Neural progenitor cell (in vitro differentiated cells): ENCODE data around the gene RBBP5. TPM values are rescaled to one million over a fixed set of nuclear protein-coding genes. Genes with fewer than 3 reads are reported as not detected.

Experiments
- DNase-seq: peaks from one replicate; pipeline ENCODE4 v3.0.0-alpha.2; 2016; ENCODE audit warnings: low spot score
- H2AFZ ChIP-seq: fragments of 200-600 bp; sonication (generic); replicated peaks from 2 replicates; pipeline ENCODE4 v1.6.1; 2016; ENCODE audit warnings: antibody characterized with exemption
- H3F3A ChIP-seq: fragments of 200-600 bp; sonication (generic); 2 replicates; pipeline ENCODE4 v1.6.1; 2016; ENCODE audit warnings: antibody characterized with exemption, low read depth
- H3K27ac ChIP-seq: fragments of 200-600 bp; sonication (generic); 2 replicates; pipeline ENCODE4 v1.5.1; 2016; ENCODE audit warnings: mild to moderate bottlenecking
- H3K27me3 ChIP-seq: fragments of 200-600 bp; sonication (generic); 2 replicates; pipeline ENCODE4 v1.6.1; 2016; ENCODE audit warnings: mild to moderate bottlenecking, moderate library complexity
- H3K36me3 ChIP-seq: fragments of 200-600 bp; sonication (generic); 2 replicates; pipeline ENCODE4 v1.5.1; 2016
- H3K4me1 ChIP-seq: fragments of 200-600 bp; sonication (generic); 2 replicates; pipeline ENCODE4 v1.6.1; 2016; ENCODE audit warnings: mixed run types
- H3K4me2 ChIP-seq: fragments of 200-600 bp; sonication (generic); 2 replicates; pipeline ENCODE4 v1.6.1; 2016
- H3K4me3 ChIP-seq: fragments of 200-600 bp; sonication (generic); 2 replicates; pipeline ENCODE4 v1.5.1; 2016
- H3K79me2 ChIP-seq: fragments of 200-600 bp; sonication (generic); 2 replicates; pipeline ENCODE4 v1.6.1; 2016; ENCODE audit warnings: low read depth
- H3K9ac ChIP-seq: fragments of 200-600 bp; sonication (generic); 2 replicates; pipeline ENCODE4 v1.6.1; 2016
- H3K9me3 ChIP-seq: fragments of 200-600 bp; sonication (generic); 2 replicates; pipeline ENCODE4 v1.5.1; 2016; ENCODE audit warnings: low read depth
- H4K20me1 ChIP-seq: fragments of 200-600 bp; sonication (generic); 2 replicates; pipeline ENCODE4 v1.6.1; 2016; ENCODE audit warnings: low read depth
- H3K27ac Mint-ChIP-seq: 3 replicates; pipeline ENCODE4 v1.8.0; 2021; ENCODE audit warnings: mixed read lengths
- H3K27me3 Mint-ChIP-seq: 2 replicates; pipeline ENCODE4 v1.8.0; 2022; ENCODE audit warnings: low read depth, mild to moderate bottlenecking, inconsistent platforms, moderate library complexity, mixed read lengths; ENCODE audit not compliant: insufficient read depth
- H3K36me3 Mint-ChIP-seq: 3 replicates; pipeline ENCODE4 v1.8.0; 2021; ENCODE audit warnings: mixed read lengths
- H3K4me1 Mint-ChIP-seq: 3 replicates; pipeline ENCODE4 v1.8.0; 2021; ENCODE audit warnings: mixed read lengths
- H3K4me3 Mint-ChIP-seq: 3 replicates; pipeline ENCODE4 v1.8.0; 2021; ENCODE audit warnings: mild to moderate bottlenecking, moderate library complexity, mixed read lengths
- H3K9me3 Mint-ChIP-seq: 3 replicates; pipeline ENCODE4 v1.8.0; 2020; ENCODE audit warnings: mixed read lengths
- CTCF ChIP-seq: fragments of 200-600 bp; sonication (generic); IDR thresholded peaks from 2 replicates; pipeline ENCODE4 v1.5.1; 2017; ENCODE audit warnings: antibody characterized with exemption, mild to moderate bottlenecking
- EZH2 ChIP-seq: fragments of 200-600 bp; sonication (generic); IDR thresholded peaks from 2 replicates; pipeline ENCODE4 v1.6.1; 2017; ENCODE audit warnings: antibody characterized with exemption, mild to moderate bottlenecking, moderate library complexity
- EZH2phosphoT487 ChIP-seq: fragments of 200-600 bp; sonication (generic); IDR thresholded peaks from 2 replicates; pipeline ENCODE4 v1.6.1; 2017; ENCODE audit warnings: antibody characterized with exemption
- total RNA-seq: library from RNA; depleted of rRNA; stranded (reverse); fragments of >200 nt; gene quantifications from 2 replicates; pipeline ENCODE4 v1.2.3, GENCODE V29; 2015; ENCODE audit warnings: low replicate concordance

RBBP5 gene
- total RNA-seq, 1 donor from 2014 or later: 30.1 TPM

GRCh38 chr1:205045146-205045545 lies 76.6 kb downstream of the RBBP5 start:
- no peaks in the 10 kb centered on the region for H3K36me3 ChIP-seq
- DNase-seq: no peak
- Mint-ChIP-seq H3K4me3 (no peak overlapping the region), H3K4me1 (peaks cover 32% of the 10 kb centered on the region), H3K9me3 (no peaks in the 10 kb centered on the region), H3K36me3 (no peaks in the 10 kb centered on the region), H3K27me3 (peaks cover 37% of the 10 kb centered on the region), H3K27ac (no peak overlapping the region)
- no peak overlapping the region for H3K9ac ChIP-seq
- H3K4me1 ChIP-seq: peaks cover 40% of the 10 kb centered on the region
- peaks cover 6% of the 10 kb centered on the region for H3K79me2 ChIP-seq
- no peaks in the 10 kb centered on the region for H3K9me3 ChIP-seq
- H3K4me3 ChIP-seq: no peak overlapping the region
- no peak overlapping the region for H3K27ac ChIP-seq
- no peak overlapping the region for H2AFZ ChIP-seq
- H4K20me1 ChIP-seq: peaks cover 10% of the 10 kb centered on the region
- TF ChIP-seq EZH2phosphoT487 (no peak), EZH2 (no peak), CTCF (no peak)
- peaks cover 8% of the 10 kb centered on the region for H3F3A ChIP-seq
- H3K4me2 ChIP-seq: peak overlapping the region; percentile 94
- H3K27me3 ChIP-seq: peaks cover 33% of the 10 kb centered on the region

GRCh38 chr1:205044741-205045140 lies 77.0 kb downstream of the RBBP5 start:
- Histone ChIP-seq H3K9me3 (no peaks in the 10 kb centered on the region), H3K4me3 (no peak overlapping the region), H3K27me3 (peaks cover 33% of the 10 kb centered on the region), H2AFZ (no peak overlapping the region), H3K36me3 (no peaks in the 10 kb centered on the region), H3F3A (peaks cover 8% of the 10 kb centered on the region), H3K9ac (no peak overlapping the region), H3K27ac (no peak overlapping the region), H3K4me2 (peak overlapping the region; percentile 94), H3K79me2 (peaks cover 6% of the 10 kb centered on the region), H3K4me1 (peaks cover 40% of the 10 kb centered on the region), H4K20me1 (peaks cover 10% of the 10 kb centered on the region)
- Mint-ChIP-seq H3K4me1 (peaks cover 32% of the 10 kb centered on the region), H3K9me3 (no peaks in the 10 kb centered on the region), H3K4me3 (no peak overlapping the region), H3K27me3 (peaks cover 34% of the 10 kb centered on the region), H3K27ac (no peak overlapping the region), H3K36me3 (no peaks in the 10 kb centered on the region)
- no peak for TF ChIP-seq EZH2
- no peak for TF ChIP-seq CTCF
- TF ChIP-seq EZH2phosphoT487: no peak
- peak; percentile 52 for DNase-seq

GRCh38 chr1:205043866-205044265 lies 77.9 kb downstream of the RBBP5 start:
- Histone ChIP-seq H3K27ac (no peak overlapping the region), H3F3A (peaks cover 8% of the 10 kb centered on the region), H3K9me3 (no peaks in the 10 kb centered on the region), H3K4me2 (peak overlapping the region; percentile 94), H3K9ac (no peak overlapping the region), H2AFZ (no peak overlapping the region), H3K36me3 (no peaks in the 10 kb centered on the region), H3K4me3 (peak overlapping the region; percentile 50), H3K79me2 (peaks cover 6% of the 10 kb centered on the region), H4K20me1 (peaks cover 10% of the 10 kb centered on the region), H3K4me1 (peaks cover 40% of the 10 kb centered on the region), H3K27me3 (peaks cover 33% of the 10 kb centered on the region)
- H3K4me3 Mint-ChIP-seq: peak overlapping the region; percentile 64
- no peaks in the 10 kb centered on the region for H3K9me3 Mint-ChIP-seq
- peaks cover 32% of the 10 kb centered on the region for H3K4me1 Mint-ChIP-seq
- H3K27ac Mint-ChIP-seq: no peak overlapping the region
- TF ChIP-seq EZH2: no peak
- TF ChIP-seq EZH2phosphoT487: no peak
- TF ChIP-seq CTCF: no peak
- no peaks in the 10 kb centered on the region for H3K36me3 Mint-ChIP-seq
- DNase-seq: peak; percentile 53
- H3K27me3 Mint-ChIP-seq: peaks cover 32% of the 10 kb centered on the region
